Measurements from ENCODE around the gene DCANP1.

- TF ChIP-seq, protein P1, sequence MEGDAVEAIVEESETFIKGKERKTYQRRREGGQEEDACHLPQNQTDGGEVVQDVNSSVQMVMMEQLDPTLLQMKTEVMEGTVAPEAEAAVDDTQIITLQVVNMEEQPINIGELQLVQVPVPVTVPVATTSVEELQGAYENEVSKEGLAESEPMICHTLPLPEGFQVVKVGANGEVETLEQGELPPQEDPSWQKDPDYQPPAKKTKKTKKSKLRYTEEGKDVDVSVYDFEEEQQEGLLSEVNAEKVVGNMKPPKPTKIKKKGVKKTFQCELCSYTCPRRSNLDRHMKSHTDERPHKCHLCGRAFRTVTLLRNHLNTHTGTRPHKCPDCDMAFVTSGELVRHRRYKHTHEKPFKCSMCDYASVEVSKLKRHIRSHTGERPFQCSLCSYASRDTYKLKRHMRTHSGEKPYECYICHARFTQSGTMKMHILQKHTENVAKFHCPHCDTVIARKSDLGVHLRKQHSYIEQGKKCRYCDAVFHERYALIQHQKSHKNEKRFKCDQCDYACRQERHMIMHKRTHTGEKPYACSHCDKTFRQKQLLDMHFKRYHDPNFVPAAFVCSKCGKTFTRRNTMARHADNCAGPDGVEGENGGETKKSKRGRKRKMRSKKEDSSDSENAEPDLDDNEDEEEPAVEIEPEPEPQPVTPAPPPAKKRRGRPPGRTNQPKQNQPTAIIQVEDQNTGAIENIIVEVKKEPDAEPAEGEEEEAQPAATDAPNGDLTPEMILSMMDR (conservative IDR thresholded peaks at IDR 0.05 in 1 of 2, IDR thresholded peaks at IDR 0.05 in 1 of 2; ENCODE audit: low read depth in 1 of 2, low read length in 2 of 2), result no peak
- TF ChIP-seq EZH2 (IDR thresholded peaks at IDR 0.05; ENCODE audit: low read length, missing control alignments), result no peak
Observed at GRCh38 chr5:135494196-135494595, 47.0 kb upstream of the DCANP1 start.

Data from fibroblast of lung (primary cell).